Ovary (tissue), 3 donors: Measurements from ENCODE around the gene TMEM221.

Experiments used
- EP300 ChIP-seq: sonication (generic); formaldehyde crosslinking; IDR thresholded peaks from one replicate; pipeline ENCODE4 v1.6.1; 2017; ENCODE audit warnings: antibody characterized with exemption
- POLR2A ChIP-seq: fragments of 450-650 bp; IDR thresholded peaks from one replicate; pipeline ENCODE4 v1.6.1; 2017; ENCODE audit warnings: antibody characterized with exemption, mild to moderate bottlenecking, moderate library complexity
- TF ChIP-seq, protein P1 (sequence below), 3 donors: fragments of 450-650 bp in 2 of 3; fragments of 200-600 bp in 1 of 3; IDR thresholded peaks; one replicate each; pipeline versions ENCODE4 v1.5.1 to v1.8.0; 2016 to 2022; ENCODE audit warnings: antibody characterized with exemption in 3 of 3, mild to moderate bottlenecking in 1 of 3
- donor health status: DM: no; HTN: no; CAD: no.

DNA sequence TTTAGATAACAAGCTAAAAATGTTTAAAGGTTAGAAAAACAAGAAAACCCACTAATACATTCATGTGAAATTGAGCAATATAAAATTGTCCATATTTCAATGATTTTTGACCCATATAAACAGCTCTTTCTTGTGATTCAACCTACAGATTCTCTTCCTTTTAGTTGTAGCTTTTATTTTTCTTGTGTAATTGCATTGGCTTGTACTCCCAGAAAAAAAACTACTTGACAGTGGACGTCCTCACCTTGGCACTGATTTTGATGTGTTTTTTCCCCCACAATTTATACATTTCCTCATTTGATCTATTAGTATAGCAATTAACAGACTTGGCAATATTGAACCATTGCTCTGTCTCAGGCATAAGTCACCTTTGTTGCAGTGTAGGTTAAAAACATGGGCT, 59.2 kb downstream of the TMEM221 start:
- TF ChIP-seq, protein P1, sequence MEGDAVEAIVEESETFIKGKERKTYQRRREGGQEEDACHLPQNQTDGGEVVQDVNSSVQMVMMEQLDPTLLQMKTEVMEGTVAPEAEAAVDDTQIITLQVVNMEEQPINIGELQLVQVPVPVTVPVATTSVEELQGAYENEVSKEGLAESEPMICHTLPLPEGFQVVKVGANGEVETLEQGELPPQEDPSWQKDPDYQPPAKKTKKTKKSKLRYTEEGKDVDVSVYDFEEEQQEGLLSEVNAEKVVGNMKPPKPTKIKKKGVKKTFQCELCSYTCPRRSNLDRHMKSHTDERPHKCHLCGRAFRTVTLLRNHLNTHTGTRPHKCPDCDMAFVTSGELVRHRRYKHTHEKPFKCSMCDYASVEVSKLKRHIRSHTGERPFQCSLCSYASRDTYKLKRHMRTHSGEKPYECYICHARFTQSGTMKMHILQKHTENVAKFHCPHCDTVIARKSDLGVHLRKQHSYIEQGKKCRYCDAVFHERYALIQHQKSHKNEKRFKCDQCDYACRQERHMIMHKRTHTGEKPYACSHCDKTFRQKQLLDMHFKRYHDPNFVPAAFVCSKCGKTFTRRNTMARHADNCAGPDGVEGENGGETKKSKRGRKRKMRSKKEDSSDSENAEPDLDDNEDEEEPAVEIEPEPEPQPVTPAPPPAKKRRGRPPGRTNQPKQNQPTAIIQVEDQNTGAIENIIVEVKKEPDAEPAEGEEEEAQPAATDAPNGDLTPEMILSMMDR (IDR thresholded peaks at IDR 0.05) = no peak
- TF ChIP-seq POLR2A (no peak), EP300 (no peak)
